Colonic mucosa (tissue), 4 donors: ENCODE measurements around the gene VDAC1. TPM values are rescaled to one million over a fixed set of nuclear protein-coding genes. Genes with fewer than 3 reads are reported as not detected.

ENCODE experiments used
- DNase-seq: peaks from one replicate; pipeline ENCODE4 v3.0.0-alpha.2; 2020
- H3K27ac ChIP-seq: fragments of 200-600 bp; one replicate; pipeline ENCODE4 v1.8.0; 2021
- H3K27me3 ChIP-seq: fragments of 200-600 bp; one replicate; pipeline ENCODE4 v1.8.0; 2021
- H3K36me3 ChIP-seq: fragments of 200-600 bp; one replicate; pipeline ENCODE4 v1.8.0; 2021
- H3K4me1 ChIP-seq: fragments of 200-600 bp; one replicate; pipeline ENCODE4 v1.8.0; 2021; ENCODE audit warnings: mild to moderate bottlenecking
- H3K4me3 ChIP-seq: fragments of 200-600 bp; one replicate; pipeline ENCODE4 v1.8.0; 2021
- H3K9ac ChIP-seq, 2 donors: one replicate each; pipeline ENCODE4 v1.7.0; 2013; ENCODE audit warnings: control low read depth in 2 of 2, low read depth in 2 of 2, low read length in 2 of 2
- H3K9me3 ChIP-seq: fragments of 200-600 bp; one replicate; pipeline ENCODE4 v1.8.0; 2021
- CTCF ChIP-seq: fragments of 200-600 bp; IDR thresholded peaks from one replicate; pipeline ENCODE4 v1.8.0; 2022; ENCODE audit warnings: antibody characterized with exemption, mild to moderate bottlenecking
- intact Hi-C: fragments of 100-400 bp; cut with DNase I; formaldehyde crosslinking; loops from one replicate; pipeline ENCODE4 v1.14.1; 2022
- total RNA-seq, 2 donors: library from RNA; stranded (reverse); fragmentation: NEBNext Ultra II Directional in 1 of 2; extraction: Animal tissue kit (Norgen Biotek cat#: 25700) in 1 of 2; gene quantifications; one replicate each; pipeline ENCODE4 v1.2.1, GENCODE V29; 2021
- donor health status: healthy.
- donor health status: DM: no; HTN: no; CAD: no.
- donor health status: DM: no; HTN: no; CAD: no.

VDAC1 gene
- total RNA-seq, 2 donors from 2014 or later: 297 to 306 TPM

- intact Hi-C loops: no loop called here
- no peak for DNase-seq
- Histone ChIP-seq H3K4me1 (no peaks in the 10 kb centered on the region), H3K27me3 (no peaks in the 10 kb centered on the region), H3K27ac (no peak overlapping the region), H3K36me3 (no peaks in the 10 kb centered on the region), H3K9me3 (no peaks in the 10 kb centered on the region), H3K4me3 (no peak overlapping the region), H3K9ac (no peak overlapping the region)
- TF ChIP-seq CTCF: no peak
Observed at GRCh38 chr5:134047687-134048056, 42.9 kb upstream of the VDAC1 start.

- Histone ChIP-seq H3K4me1 (no peaks in the 10 kb centered on the region), H3K4me3 (no peak overlapping the region), H3K27ac (no peak overlapping the region), H3K9me3 (no peaks in the 10 kb centered on the region), H3K9ac (no peak overlapping the region), H3K27me3 (no peaks in the 10 kb centered on the region), H3K36me3 (no peaks in the 10 kb centered on the region)
- DNase-seq: no peak
- intact Hi-C loops: no loop called here
- no peak for TF ChIP-seq CTCF
Observed at GRCh38 chr5:134046801-134047686, 42.3 kb upstream of the VDAC1 start.

- H3K4me3 ChIP-seq: no peak overlapping the region
- TF ChIP-seq CTCF: no peak
- no peaks in the 10 kb centered on the region for H3K27me3 ChIP-seq
- H3K27ac ChIP-seq: no peak overlapping the region
- no peaks in the 10 kb centered on the region for H3K9me3 ChIP-seq
- H3K9ac ChIP-seq: no peak overlapping the region
- H3K4me1 ChIP-seq: no peaks in the 10 kb centered on the region
- DNase-seq: no peak
- intact Hi-C loops: no loop called here
- H3K36me3 ChIP-seq: no peaks in the 10 kb centered on the region
Observed at GRCh38 chr5:134046330-134046729, 41.6 kb upstream of the VDAC1 start.

GRCh38 chr5:134043793-134044792 is 39.3 kb upstream of the VDAC1 start:
- no peak overlapping the region for H3K27ac ChIP-seq
- DNase-seq: no peak
- no peaks in the 10 kb centered on the region for H3K27me3 ChIP-seq
- intact Hi-C loops: loop anchor here (5.0 kb wide), 1 partner anchor 98 kb away; no protein-coding TSS in a partner anchor
- no peak for TF ChIP-seq CTCF
- H3K4me1 ChIP-seq: no peaks in the 10 kb centered on the region
- no peak overlapping the region for H3K4me3 ChIP-seq
- no peaks in the 10 kb centered on the region for H3K36me3 ChIP-seq
- H3K9ac ChIP-seq: no peak overlapping the region
- H3K9me3 ChIP-seq: no peaks in the 10 kb centered on the region

GRCh38 chr5:134041570-134042411 is 37.0 kb upstream of the VDAC1 start:
- Histone ChIP-seq H3K4me1 (no peaks in the 10 kb centered on the region), H3K27ac (no peak overlapping the region), H3K27me3 (no peaks in the 10 kb centered on the region), H3K9me3 (no peaks in the 10 kb centered on the region), H3K9ac (no peak overlapping the region), H3K4me3 (no peak overlapping the region), H3K36me3 (no peaks in the 10 kb centered on the region)
- no peak for TF ChIP-seq CTCF
- no peak for DNase-seq
- intact Hi-C loops: loop anchor here (5.0 kb wide), 1 partner anchor 101 kb away; no protein-coding TSS in a partner anchor
